Ammon's horn (tissue), 1 donor: ENCODE measurements around the gene LZTR1.
A peak's percentile ranks its signal among the peaks of the same experiment; 100 is the strongest.
"Not testable (repeated sequence)": the region's sequence is repeated elsewhere in the genome, so short reads cannot be mapped to it uniquely, and the experiment has no call there.

Experiments
- DNase-seq: peaks from one replicate; pipeline ENCODE4 v3.0.0-alpha.2; 2016; ENCODE audit warnings: low spot score

Gene LZTR1

DNA sequence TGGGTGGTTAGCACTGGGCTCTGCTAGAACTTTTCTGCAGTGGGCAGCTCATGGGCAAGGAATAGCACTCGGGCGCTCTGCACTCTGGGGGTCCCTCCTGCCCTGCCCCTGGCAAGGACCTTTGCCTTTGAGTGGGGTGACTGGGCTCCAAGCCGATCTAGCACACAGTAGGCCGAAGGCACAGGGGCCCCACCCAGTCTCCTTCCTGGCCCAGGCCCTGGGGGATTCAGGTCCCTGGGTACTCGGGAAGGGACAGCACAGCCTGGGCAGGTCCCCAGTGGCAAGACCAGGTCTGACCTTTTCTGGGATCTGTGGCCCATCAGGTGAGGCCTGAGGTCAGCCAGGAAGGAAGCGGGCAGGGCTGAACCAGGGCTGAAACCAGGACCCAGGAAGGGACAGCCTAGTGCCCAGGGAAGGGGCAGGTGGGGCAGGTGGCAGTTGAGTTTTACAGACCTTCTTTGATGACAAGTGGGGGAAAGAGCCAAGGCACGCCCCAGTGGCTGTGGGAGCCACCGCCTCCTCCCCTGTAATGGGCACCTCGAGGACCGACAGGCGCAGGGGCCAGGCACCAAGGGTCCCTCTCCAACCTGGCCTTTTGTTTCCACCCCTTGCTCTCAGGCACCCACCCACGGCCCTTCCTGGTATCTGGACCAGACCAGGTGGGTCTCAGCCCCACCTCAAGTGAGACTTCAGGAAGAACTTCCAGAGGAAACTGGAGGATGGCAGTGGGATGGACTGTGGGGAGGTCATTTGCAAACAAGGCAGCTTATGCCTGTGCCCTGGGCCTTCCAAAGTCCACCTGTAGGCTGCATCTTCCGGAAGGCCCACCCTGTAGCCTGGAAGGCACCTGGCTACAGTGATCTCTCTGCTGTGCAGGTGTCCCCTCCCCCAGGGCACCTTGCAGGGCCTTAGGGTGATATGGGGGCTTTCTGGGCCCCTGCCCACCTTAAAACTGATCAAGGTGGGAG, 15.9 kb upstream of the LZTR1 start:
- DNase-seq: no peak

DNA sequence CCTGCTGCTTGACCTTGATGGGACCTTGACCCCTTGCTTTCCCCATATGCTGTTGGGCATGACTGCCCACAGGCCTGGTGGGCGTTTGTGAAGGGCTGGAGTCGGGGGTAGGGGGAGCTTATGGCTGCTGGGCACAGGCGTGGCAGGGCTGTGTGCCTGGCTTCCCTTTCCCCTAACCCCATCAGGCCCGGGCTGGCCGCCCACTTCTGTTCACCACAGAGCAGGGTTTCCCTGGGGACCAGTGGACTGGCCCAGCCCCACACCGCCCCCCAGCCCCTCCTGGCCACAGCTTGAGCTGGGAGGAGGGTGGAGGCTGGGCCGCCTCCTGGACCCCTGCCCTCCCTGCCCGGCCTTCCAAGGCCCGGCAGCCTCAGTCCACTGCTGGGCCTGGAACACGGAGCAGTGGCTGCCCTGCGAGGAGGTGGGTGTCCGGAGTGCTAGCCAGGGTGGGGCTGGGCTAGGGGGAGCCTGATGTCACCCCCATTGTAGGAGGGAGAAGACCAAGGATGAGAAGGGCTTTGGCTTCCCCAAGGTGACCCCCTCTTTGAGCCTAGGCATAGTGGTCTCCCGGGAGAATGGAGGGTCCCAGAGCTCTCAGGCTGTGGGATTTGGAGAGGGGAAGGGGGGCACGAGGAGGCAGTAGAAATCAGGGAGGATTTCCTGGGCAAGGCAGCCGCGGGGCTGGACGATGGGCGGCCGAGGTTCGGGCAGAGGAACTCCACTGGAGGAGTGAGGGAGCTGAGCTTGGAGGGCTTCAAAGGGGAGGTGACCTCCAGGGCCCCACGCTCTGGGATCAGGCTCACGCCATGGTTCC, 15.0 kb upstream of the LZTR1 start, which contains the start of gene AIFM3:
Gene AIFM3 (plus strand): TSS at position 373 of the 814 bp plus-strand sequence. CDS start 690 bp downstream, outside the sequence.
- DNase-seq: peak; percentile 60

DNA sequence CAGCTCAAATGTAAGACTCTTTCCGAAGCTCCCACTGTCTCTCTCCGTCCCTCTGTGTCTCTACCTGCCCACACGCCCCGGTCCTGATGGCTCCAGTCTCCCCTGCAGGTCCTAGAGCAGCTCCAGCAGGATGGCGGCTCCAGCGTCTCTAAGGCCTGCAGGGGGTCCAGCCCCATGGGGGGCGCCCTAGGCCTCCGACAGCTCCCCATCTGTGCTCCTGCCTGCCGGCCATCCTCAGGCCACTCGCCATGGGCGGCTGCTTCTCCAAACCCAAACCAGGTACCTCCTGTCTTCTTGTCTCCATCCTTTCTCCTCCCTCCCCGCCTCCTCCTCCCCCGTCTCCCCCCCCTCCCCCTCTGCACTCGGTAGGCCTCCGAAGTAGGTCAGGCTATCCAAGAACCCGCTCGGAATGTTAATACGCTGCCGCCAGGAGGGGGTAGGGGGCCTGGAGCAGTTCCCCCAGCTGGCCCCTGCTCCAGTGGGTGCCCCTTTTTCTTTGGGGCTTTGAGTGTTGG, 14.3 kb upstream of the LZTR1 start:
- DNase-seq: no peak

DNA sequence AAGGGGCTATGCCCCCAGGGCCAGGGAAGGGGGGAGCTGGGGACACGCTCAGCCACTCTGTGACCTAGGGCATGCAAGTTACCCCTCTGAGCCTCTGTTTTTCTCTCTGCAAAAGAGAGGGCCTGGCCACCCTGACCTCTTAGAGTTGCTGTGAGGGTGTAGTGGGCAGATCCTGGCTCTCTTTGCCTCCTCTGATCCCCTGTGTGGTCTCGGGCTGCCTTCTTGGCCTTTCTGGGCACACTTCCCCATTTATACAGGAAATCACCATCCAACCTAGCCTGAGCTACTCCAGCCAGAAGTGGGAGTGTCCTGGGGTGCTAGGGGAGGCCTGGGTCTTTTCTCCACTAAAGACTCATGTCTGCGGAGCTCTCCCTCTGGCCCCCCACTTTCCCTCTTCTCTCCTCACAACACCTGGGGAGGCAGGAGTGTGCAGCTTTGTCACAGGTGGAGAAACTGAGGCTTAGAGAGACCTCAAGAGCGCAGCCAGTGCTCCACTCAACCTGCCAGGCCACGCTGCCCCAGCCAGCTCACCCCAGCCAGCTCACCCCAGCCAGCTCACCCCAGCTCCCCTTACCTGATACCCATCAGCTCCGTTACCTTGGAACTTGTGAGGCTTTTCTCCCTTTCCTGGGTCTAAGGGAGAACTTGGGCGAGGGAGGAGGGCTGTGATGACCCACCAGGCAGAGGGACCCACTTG, 13.7 kb upstream of the LZTR1 start:
- no peak for DNase-seq

DNA sequence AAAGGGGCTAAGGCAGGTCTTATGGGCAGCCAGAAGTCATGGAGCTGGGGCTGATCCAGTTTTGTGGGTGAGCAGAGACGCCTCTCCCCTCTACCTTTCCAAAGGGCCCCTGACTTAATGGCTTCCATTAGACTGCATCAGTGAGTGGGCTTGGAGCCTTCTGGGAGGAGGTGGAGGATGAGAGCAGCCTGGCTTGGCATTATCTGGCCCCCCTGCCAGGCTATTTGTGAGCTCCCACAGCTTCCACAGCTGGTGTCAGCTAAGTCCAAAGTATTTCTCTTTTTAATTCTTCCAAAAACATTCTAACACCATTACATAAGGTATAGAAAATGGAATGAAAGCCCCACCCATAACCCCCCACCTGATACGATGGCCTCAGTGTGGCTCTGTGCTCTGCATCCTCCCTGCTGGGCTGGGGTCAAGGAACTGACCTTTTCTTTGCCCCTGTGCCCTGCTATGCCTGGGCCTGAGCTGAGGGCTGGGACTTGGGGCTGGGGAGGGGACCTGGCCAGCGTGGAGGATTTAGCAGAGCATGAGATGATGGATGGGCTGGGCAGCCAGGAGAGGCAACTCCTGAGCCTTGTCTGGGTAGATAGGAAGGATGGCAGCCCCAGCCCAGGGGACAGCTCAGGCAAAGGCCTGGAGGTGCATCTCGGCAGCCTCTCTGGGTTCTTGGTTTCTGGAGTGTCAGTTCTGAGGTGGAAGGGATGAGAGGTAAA, 11.0 kb upstream of the LZTR1 start:
- DNase-seq: no peak

DNA sequence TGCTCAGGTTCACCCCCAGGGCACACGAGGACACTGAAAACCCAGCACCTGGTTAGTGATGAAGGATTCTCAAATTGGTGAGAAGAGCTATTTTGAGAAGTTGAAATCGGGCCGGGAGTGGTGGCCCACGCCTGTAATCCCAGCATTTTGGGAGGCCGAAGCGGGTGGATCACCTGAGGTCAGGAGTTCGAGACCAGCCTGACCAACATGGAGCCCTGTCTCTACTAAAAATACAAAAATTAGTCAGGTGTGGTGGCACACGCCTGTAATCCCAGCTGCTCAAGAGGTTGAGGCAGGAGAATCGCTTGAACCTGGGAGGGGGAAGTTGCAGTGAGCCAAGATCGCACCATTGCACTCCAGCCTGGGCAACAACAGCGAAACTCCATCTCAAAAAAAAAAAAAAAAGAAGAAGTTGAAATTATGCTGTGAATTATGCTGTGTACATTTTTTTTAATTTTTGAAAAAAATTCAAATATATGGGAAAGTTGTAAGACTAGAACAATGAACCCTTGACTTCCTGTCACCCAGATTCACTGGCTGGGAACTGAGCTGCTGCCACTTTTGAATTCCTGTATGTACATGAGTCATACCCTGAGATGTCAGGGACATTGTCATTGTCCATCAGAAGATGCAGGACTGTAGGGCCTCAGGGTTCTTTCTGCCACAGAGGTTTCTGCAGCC, 9.9 kb upstream of the LZTR1 start:
- not testable (repeated sequence) for DNase-seq

DNA sequence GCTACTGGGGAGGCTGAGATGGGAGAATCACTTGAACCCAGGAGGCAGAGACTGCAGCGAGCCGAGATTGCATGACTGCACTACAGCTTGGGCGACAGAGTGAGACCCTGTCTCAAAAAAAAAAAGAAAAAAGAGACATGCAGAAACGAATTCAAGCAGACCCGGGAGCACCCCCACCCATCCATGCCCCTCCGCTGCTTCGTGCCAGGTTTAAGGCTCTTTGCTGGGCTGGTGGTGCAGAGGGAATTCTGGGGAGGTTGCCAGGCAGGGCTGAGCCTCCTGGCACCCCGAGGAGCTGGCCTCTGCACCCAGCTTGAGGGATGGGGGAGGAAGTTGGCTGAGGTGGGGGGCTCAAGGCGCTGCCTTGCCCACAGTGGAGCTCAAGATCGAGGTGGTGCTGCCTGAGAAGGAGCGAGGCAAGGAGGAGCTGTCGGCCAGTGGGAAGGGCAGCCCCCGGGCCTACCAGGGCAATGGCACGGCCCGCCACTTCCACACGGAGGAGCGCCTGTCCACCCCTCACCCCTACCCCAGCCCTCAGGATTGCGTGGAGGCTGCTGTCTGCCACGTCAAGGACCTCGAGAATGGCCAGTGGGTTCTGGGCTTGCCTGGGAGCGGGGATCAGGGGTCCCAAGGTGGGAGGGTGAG, 9.0 kb upstream of the LZTR1 start:
- no peak for DNase-seq

DNA sequence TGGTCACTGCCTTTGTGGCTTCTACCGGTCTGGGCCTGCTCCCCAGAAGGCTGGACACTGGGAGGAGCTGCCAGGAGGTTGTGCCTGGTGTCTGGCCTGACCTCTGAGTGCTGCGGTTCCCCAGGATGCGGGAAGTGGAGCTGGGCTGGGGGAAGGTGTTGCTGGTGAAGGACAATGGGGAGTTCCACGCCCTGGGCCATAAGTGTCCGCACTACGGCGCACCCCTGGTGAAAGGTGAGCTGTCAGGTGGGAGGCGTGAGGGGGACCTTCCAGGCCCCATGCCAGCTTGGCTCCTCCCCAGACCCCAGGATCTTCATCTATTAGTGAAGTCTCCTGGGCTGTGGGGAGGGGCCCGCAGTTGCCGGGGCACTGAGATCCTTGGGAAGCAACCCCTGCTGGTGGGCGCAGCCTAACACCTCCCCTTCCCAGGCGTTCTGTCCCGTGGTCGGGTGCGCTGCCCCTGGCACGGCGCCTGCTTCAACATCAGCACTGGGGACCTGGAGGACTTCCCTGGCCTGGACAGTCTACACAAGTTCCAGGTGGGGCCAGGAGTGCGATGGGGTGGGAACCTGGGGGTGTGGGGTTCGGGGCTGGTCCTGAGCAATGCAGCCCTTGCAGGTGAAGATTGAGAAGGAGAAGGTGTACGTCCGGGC, 8.3 kb upstream of the LZTR1 start:
- no peak for DNase-seq

DNA sequence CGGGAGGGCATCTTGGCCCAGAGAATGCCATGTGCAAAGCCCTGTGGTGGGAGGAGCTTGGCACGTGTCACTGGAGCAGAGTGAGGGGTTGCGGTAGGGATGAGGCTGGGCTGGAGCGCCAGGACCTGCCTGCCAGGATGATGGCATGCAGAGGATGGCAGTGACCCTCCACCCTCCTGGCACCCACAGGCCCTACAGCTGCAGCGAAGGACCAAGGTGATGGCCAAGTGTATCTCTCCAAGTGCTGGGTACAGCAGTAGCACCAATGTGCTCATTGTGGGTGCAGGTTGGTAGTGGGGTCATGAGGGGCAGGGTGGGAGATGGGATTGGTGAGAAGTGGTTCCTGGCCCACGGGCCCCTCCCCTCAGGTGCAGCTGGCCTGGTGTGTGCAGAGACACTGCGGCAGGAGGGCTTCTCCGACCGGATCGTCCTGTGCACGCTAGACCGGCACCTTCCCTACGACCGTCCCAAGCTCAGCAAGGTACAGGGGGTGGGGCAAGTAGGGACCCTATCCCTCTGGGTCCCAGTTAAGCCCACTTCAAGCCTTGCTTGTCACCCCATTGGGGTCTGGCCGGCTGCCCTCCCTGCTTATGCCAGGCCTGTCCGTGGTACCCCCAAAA, 7.7 kb upstream of the LZTR1 start:
- DNase-seq: no peak

DNA sequence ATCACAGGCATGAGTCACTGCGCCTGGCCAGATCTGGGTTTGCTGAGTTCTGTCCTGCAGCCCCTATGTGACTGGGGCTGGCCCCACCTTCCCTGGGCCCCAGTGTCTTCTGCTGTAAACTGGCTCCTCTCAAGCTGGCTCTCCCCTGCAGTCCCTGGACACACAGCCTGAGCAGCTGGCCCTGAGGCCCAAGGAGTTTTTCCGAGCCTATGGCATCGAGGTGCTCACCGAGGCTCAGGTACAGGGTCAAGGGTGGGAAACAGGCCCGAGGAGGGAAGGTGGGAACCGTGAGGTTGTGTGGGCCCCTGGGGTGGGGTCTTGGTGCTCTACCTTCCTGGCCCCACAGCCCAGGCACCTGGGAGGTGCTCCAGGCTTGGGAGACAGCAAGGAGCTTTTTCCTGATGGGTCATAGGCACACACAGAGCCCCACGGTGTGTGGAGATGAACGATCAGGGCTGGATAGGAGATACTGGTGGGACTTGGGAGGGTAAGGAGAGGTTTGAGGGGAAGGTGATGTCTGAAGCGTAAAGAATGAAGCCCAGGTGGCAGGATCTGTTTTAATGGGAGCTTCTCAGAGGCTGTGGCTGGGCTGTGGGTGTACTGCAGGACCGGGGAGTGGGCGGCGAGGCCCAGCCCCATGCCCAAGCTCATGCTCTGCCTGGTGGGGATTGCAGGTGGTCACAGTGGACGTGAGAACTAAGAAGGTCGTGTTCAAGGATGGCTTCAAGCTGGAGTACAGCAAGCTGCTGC, 6.4 kb upstream of the LZTR1 start:
- no peak for DNase-seq

DNA sequence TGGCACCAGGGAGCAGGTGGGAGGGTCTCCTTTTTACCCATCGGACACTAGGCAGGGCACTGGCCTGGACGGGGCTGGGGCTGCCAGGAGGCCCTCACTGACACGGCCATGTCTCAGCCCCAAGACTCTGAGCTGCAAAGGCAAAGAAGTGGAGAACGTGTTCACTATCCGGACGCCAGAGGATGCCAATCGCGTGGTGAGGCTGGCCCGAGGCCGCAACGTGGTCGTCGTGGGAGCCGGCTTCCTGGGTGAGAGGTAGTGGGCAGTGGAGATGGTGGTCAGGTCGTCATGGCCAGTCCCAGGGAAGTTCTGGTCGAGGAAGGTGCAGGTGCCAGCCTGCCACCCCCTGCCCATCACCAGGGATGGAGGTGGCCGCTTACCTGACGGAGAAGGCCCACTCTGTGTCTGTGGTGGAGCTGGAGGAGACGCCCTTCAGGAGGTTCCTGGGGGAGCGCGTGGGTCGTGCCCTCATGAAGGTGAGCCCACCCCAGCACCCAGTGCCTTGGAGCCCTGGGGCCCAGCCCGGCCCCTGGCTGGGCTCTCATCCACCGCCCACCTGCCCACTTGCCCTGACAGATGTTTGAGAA, 5.7 kb upstream of the LZTR1 start:
- DNase-seq: no peak

DNA sequence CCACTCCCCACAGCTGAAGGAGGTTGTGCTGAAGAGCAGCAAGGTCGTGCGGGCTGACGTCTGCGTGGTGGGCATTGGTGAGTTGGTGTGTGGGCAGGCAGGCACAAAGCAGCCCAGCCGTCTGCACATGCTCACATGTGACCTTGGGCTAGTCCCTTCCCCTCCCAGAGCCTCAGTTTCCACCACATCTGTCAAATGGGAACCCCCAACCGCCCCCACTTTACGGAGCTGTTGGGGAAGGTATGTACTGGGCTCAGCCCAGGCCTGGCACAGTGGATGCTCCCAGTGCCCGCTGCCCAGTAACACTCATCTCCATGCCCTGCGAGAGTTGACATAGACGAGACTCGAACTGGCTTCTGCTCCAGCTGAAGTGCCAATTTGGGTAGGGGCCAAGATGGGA, 5.1 kb upstream of the LZTR1 start:
- DNase-seq: no peak

DNA sequence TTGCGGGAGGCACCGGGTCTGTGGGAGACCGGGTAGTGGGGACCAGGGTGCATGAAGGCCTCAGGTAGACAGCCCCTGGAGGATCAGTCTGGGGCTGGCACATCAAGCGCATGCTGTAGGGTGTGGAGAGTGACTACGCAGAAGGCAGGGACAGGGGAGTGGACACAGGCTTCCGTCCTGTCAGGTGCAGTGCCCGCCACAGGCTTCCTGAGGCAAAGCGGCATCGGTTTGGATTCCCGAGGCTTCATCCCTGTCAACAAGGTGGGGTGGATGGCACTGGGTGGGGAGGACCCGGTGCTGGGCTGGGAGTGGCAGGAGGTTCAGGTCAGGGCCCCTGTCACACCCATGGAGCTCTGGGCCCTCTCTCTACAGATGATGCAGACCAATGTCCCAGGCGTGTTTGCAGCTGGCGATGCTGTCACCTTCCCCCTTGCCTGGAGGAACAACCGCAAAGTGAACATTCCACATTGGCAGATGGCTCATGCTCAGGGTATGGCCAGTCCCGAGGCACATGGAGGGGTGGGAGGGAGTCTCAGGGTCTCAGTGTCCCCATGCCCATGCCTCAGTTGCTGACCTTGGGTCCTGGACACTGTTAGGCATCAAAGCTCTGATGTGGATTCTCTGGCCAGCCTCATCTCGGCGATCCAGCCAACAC, 4.5 kb upstream of the LZTR1 start:
- no peak for DNase-seq

DNA sequence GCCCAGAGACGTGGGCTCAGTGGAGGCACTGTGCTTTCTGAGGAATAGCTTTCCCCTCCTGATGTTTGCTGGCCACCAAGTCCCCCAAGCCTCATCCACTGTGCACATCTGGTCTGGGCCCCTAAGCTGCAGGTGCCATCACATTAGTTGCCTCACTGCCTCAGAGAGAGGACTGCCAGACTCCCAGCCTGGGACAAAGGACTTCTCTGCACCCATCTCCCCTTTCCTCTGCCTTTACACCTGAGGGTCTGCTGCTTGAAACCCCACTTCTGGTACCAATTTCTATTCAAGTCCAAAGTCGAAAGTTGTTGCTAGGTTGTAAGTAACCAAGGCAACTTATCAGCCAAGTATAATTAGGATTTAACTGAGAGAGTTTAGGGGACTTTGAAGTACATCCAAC, 3.7 kb upstream of the LZTR1 start:
- DNase-seq: no peak

DNA sequence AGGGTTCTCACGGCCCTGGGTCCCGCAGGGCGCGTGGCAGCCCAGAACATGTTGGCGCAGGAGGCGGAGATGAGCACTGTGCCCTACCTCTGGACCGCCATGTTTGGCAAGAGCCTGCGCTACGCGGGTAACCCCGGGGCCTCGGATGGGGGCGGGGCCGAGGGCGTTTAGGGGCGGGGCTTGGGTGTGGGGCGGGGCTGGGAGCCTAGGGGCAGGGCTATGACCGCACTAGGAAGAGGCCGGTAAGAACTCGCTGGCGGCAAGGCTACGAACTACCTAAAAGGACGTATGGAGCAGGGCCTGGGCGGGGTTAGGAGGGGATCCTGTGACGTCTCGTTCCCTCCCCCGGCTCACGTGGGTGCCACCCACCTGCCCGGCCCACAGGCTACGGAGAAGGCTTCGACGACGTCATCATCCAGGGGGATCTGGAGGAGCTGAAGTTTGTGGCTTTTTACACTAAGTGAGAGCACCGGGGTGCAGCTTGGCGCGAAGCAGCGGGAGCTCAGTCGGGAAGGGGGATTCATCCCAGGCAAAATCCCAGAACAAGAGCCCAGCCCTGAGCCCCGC, 2.8 kb upstream of the LZTR1 start:
- DNase-seq: no peak

DNA sequence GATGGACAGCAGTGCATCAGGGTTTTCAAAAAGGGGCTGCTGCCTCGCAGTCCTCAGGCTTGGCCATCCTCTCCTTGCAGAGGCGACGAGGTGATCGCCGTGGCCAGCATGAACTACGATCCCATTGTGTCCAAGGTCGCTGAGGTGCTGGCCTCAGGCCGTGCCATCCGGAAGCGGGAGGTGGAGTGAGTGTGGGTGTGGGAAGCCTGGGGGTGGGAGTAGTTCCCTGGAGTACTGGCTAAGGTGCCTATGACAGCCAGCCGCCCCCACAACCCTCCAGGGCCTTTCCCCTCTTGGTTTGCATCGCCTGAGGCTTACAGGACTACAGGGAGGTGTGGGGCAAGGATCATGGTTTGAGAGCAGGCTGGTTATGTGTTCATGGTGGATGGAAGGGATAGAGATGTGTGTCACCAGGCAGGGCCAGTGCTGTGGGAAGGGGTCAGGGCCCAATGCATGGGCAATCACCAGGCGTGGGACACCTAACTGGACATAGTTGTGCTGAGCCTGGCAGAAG, 2.1 kb upstream of the LZTR1 start:
- DNase-seq: no peak

DNA sequence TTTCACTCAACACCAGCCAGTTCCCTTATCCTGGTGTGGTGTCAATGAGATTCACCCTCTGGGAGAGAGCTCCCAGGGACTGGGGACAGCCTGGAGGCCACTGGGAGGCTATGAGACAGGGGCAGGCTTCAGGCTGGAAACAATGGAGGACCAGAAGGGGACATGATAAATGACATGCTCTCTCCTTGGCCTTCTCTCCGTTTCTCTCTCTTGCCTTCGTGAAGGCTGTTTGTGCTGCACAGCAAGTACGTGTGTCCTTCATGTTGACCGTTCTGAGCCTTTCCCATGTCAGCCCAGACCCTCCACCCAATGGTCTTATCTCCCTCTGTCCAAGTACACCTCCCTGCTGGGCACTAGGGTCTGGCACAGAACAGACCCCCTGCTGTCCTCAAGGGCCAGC, 1.6 kb upstream of the LZTR1 start:
- DNase-seq: no peak
